Natural killer cell treated with Interleukin-12 subunit alpha and Interleukin-12 subunit beta and Interleukin-15 and Interleukin-18, amount 100 ng/mL, for 72 hours (primary cell): Measurements from ENCODE around the gene SLC35D1. TPM values are rescaled to one million over a fixed set of nuclear protein-coding genes. Genes with fewer than 3 reads are reported as not detected.

Experiments
- ATAC-seq, 2 donors: fragments of 150-1000 bp; cut with Tn5 transposase in 1 of 2; sonication (Bioruptor Pico), chemical (Tn5 transposase) in 1 of 2; 2 replicates each; pipeline ENCODE4 v1.10.0; 2021
- DNase-seq: peaks from one replicate; pipeline ENCODE4 v3.0.0; 2022; ENCODE audit warnings: low spot score
- H3K27ac Mint-ChIP-seq, 2 donors: 1 replicate in 1 of 2; 2 replicates in 1 of 2; pipeline ENCODE4 v1.8.0; 2022; ENCODE audit warnings: mixed read lengths in 2 of 2, mild to moderate bottlenecking in 1 of 2, moderate library complexity in 1 of 2
- H3K27me3 Mint-ChIP-seq, 2 donors: 1 replicate in 1 of 2; 2 replicates in 1 of 2; pipeline ENCODE4 v1.8.0; 2022; ENCODE audit warnings: mixed read lengths in 2 of 2
- H3K36me3 Mint-ChIP-seq: one replicate; pipeline ENCODE4 v1.8.0; 2022; ENCODE audit warnings: mixed read lengths
- H3K4me1 Mint-ChIP-seq, 2 donors: 1 replicate in 1 of 2; 2 replicates in 1 of 2; pipeline ENCODE4 v1.8.0; 2022; ENCODE audit warnings: low read depth in 2 of 2, mixed read lengths in 2 of 2, mild to moderate bottlenecking in 1 of 2
- H3K4me3 Mint-ChIP-seq: one replicate; pipeline ENCODE4 v1.8.0; 2022; ENCODE audit warnings: mixed read lengths
- H3K9me3 Mint-ChIP-seq: 2 replicates; pipeline ENCODE4 v1.8.0; 2022; ENCODE audit warnings: mixed read lengths
- total RNA-seq, 2 donors: library from RNA; stranded (reverse); gene quantifications; one replicate each; pipeline ENCODE4 v1.2.3, GENCODE V29; 2022

Gene SLC35D1
- total RNA-seq, 2 donors from 2014 or later: 26.6 to 28.2 TPM

GRCh38 chr1:67031121-67031858, 22.7 kb downstream of the SLC35D1 start:
- Mint-ChIP-seq H3K4me1 (peaks cover 0 to 2% of the 10 kb centered on the region in 2 donors), H3K27me3 (no peaks in the 10 kb centered on the region), H3K27ac (no peak overlapping the region), H3K36me3 (peaks cover 33% of the 10 kb centered on the region), H3K4me3 (no peak overlapping the region), H3K9me3 (no peaks in the 10 kb centered on the region)
- ATAC-seq (no peak), DNase-seq (no peak)

- H3K27ac Mint-ChIP-seq: no peak overlapping the region
- H3K27me3 Mint-ChIP-seq: no peaks in the 10 kb centered on the region
- no peaks in the 10 kb centered on the region for H3K9me3 Mint-ChIP-seq
- H3K36me3 Mint-ChIP-seq: peaks cover 16% of the 10 kb centered on the region
- no peak overlapping the region for H3K4me3 Mint-ChIP-seq
- H3K4me1 Mint-ChIP-seq: peaks cover 0 to 2% of the 10 kb centered on the region in 2 donors
- DNase-seq (no peak), ATAC-seq (no peak)
Observed at GRCh38 chr1:67029472-67029871, 24.5 kb downstream of the SLC35D1 start.

GRCh38 chr1:67020765-67021164, 33.2 kb downstream of the SLC35D1 start:
- ATAC-seq (no peak), DNase-seq (no peak)
- Mint-ChIP-seq H3K4me3 (no peak overlapping the region), H3K27me3 (no peaks in the 10 kb centered on the region), H3K4me1 (peaks cover 0 to 3% of the 10 kb centered on the region in 2 donors), H3K27ac (no peak overlapping the region), H3K36me3 (peaks cover 21% of the 10 kb centered on the region), H3K9me3 (no peaks in the 10 kb centered on the region)

GRCh38 chr1:67020304-67020703, 33.6 kb downstream of the SLC35D1 start:
- H3K27me3 Mint-ChIP-seq: no peaks in the 10 kb centered on the region
- no peak for ATAC-seq

GRCh38 chr1:67019600-67020136, 34.3 kb downstream of the SLC35D1 start:
- H3K9me3 Mint-ChIP-seq: no peaks in the 10 kb centered on the region
- no peaks in the 10 kb centered on the region for H3K27me3 Mint-ChIP-seq
- peaks cover 0 to 3% of the 10 kb centered on the region in 2 donors for H3K4me1 Mint-ChIP-seq
- no peak for DNase-seq
- ATAC-seq: no peak
- H3K4me3 Mint-ChIP-seq: no peak overlapping the region
- H3K27ac Mint-ChIP-seq: no peak overlapping the region
- H3K36me3 Mint-ChIP-seq: peaks cover 21% of the 10 kb centered on the region

More at GRCh38 chr1:67020304-67020703, 33.6 kb downstream of the SLC35D1 start:
- peaks cover 21% of the 10 kb centered on the region for H3K36me3 Mint-ChIP-seq
- no peak for DNase-seq
- H3K4me1 Mint-ChIP-seq: peaks cover 0 to 3% of the 10 kb centered on the region in 2 donors
- no peak overlapping the region for H3K4me3 Mint-ChIP-seq
- H3K27ac Mint-ChIP-seq: no peak overlapping the region
- H3K9me3 Mint-ChIP-seq: no peaks in the 10 kb centered on the region

GRCh38 chr1:67019121-67019520, 34.8 kb downstream of the SLC35D1 start:
- H3K4me1 Mint-ChIP-seq: peaks cover 1 to 3% of the 10 kb centered on the region in 2 donors
- no peak overlapping the region for H3K27ac Mint-ChIP-seq
- no peak overlapping the region for H3K4me3 Mint-ChIP-seq
- ATAC-seq: no peak
- H3K9me3 Mint-ChIP-seq: no peaks in the 10 kb centered on the region
- H3K36me3 Mint-ChIP-seq: peaks cover 21% of the 10 kb centered on the region
- H3K27me3 Mint-ChIP-seq: no peaks in the 10 kb centered on the region
- no peak for DNase-seq

GRCh38 chr1:67018574-67018973, 35.4 kb downstream of the SLC35D1 start:
- no peak for ATAC-seq
- peaks cover 21% of the 10 kb centered on the region for H3K36me3 Mint-ChIP-seq
- no peaks in the 10 kb centered on the region for H3K9me3 Mint-ChIP-seq
- no peaks in the 10 kb centered on the region for H3K27me3 Mint-ChIP-seq
- no peak overlapping the region for H3K27ac Mint-ChIP-seq
- no peak overlapping the region for H3K4me3 Mint-ChIP-seq
- H3K4me1 Mint-ChIP-seq: peaks cover 5 to 7% of the 10 kb centered on the region in 2 donors
- DNase-seq: no peak

DNA sequence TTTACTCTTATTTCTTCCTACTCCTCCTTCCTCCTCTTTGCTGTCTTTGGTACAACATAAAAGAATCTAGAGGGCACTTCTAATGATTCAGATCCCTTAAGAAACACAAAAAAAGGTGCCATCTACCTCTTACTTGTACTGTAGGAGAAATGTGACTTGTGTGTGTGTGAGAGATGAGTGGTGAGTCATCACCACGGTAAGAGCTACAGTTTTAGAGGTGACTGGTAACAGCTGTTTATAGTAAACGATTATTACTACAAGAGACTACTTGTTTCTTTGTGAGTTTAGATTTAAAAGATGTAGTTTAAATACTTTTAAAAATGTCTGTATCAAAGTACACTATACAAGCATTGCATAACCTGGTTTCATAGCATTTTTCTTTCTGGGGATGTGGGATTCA, 40.4 kb downstream of the SLC35D1 start:
- no peak for DNase-seq
- no peak overlapping the region for H3K27ac Mint-ChIP-seq
- no peak for ATAC-seq
- peaks cover 8 to 13% of the 10 kb centered on the region in 2 donors for H3K4me1 Mint-ChIP-seq
- no peak overlapping the region for H3K4me3 Mint-ChIP-seq
- peaks cover 27% of the 10 kb centered on the region for H3K36me3 Mint-ChIP-seq
- H3K27me3 Mint-ChIP-seq: no peaks in the 10 kb centered on the region
- H3K9me3 Mint-ChIP-seq: no peaks in the 10 kb centered on the region

- no peak for ATAC-seq
- H3K4me1 Mint-ChIP-seq: peaks cover 8 to 13% of the 10 kb centered on the region in 2 donors
- H3K27me3 Mint-ChIP-seq: no peaks in the 10 kb centered on the region
- H3K27ac Mint-ChIP-seq: no peak overlapping the region
- no peaks in the 10 kb centered on the region for H3K9me3 Mint-ChIP-seq
- no peak overlapping the region for H3K4me3 Mint-ChIP-seq
- no peak for DNase-seq
- H3K36me3 Mint-ChIP-seq: peaks cover 27% of the 10 kb centered on the region
Observed at GRCh38 chr1:67009792-67010191, 44.2 kb downstream of the SLC35D1 start.

- Mint-ChIP-seq H3K4me3 (no peak overlapping the region), H3K4me1 (peaks cover 6 to 11% of the 10 kb centered on the region in 2 donors), H3K9me3 (no peaks in the 10 kb centered on the region), H3K27me3 (no peaks in the 10 kb centered on the region), H3K36me3 (peaks cover 25% of the 10 kb centered on the region), H3K27ac (no peak overlapping the region)
- DNase-seq: no peak
- ATAC-seq: no peak
Observed at GRCh38 chr1:67005068-67005467, 48.9 kb downstream of the SLC35D1 start.

DNA sequence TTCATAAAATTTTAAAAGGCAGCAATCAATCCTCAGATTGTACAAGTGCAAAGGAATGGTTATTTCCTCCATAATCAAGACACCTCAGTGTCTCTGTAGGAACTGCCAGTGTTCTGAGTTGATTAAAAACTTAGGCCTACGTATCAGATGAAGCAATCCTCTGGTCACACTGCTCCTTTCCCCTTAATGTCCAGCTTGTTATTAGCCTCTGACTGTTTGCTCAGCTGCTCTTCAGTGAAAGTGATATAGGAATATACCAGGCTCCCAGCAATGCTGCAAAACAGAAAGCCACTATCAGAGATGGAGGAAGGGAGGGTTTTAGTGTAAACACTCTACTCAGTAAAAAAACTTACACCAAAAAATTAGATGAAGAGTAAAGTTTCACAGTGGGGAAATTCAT, 49.8 kb downstream of the SLC35D1 start:
- Mint-ChIP-seq H3K9me3 (no peaks in the 10 kb centered on the region), H3K36me3 (peaks cover 16% of the 10 kb centered on the region), H3K27me3 (no peaks in the 10 kb centered on the region), H3K27ac (no peak overlapping the region), H3K4me3 (no peak overlapping the region), H3K4me1 (peaks cover 3 to 7% of the 10 kb centered on the region in 2 donors)
- no peak for DNase-seq
- ATAC-seq: no peak

DNA sequence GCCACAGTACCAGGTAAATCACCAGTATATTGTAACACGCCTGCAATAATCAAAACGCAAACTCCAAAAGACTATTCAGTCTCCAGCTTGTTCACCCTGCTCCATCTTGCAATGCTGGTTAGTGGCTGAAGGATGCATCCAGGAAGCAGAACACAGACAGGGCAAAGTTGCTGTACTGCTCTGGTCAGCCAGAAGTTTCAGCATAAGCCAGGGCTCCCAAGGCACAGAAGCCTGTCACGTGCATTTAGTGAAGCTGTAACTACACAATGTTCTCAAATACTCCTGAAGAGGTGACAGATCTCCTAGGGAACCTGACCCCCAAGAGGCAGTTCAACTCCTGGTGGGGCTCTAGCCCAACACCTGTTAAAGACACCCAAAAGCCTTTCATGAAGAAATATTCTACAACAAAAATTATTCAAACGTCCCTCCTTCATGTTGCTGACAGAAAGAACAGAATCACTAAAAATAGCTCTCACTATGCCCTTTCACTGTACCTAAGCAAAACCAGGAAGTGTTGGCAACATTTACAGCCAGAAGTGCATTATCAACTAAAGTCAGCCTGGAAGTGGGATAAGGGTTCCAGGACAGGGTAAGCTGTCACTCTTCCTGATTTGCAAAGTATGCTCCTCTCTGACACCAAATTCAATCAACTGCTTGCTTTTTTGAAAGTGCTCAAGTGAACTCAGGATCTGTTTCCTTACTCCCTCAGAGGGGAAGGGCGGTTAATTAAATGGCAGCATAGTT, 52.1 kb downstream of the SLC35D1 start:
- Mint-ChIP-seq H3K9me3 (no peaks in the 10 kb centered on the region), H3K27ac (no peak overlapping the region), H3K27me3 (no peaks in the 10 kb centered on the region), H3K4me1 (peaks cover 6 to 14% of the 10 kb centered on the region in 2 donors), H3K4me3 (no peak overlapping the region), H3K36me3 (peaks cover 11% of the 10 kb centered on the region)
- DNase-seq: no peak
- ATAC-seq: no peak

DNA sequence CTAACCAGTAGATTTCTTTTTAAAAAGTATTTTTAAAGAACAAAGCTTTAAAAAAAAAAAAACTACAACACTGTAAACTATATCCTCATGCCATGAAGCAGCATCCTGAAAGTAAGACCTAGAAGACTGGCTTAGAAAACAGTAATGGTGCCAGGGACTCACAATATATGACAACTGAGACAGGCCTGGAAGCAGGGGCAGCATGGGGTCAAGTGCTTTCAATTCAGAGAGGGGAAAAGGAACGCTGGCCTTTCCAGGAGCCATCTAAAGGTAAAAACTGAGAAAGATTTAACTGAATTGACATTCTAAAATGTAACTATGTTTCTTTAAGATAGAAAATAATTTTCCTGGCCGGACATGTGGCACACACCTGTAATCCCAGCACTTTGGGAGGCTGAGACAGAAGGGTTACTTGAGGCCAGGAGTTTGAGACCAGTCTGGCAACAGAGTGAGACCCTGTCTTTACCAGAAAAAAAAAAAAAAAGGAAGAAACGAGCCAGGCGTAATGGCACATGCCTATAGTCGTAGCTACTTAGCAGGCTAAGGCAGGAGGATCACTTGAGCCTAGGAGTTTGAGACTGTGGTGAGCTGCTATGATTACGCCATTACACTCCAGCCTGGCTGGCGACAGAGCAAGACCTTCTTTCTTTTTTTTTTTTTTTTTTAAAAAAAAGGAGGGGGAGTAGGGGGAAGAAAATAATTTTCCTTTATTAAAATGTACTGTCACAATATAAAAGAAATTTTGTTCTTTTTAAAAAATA, 54.1 kb downstream of the SLC35D1 start:
- Mint-ChIP-seq H3K27ac (no peak overlapping the region), H3K27me3 (no peaks in the 10 kb centered on the region), H3K4me3 (no peak overlapping the region), H3K4me1 (peaks cover 13 to 18% of the 10 kb centered on the region in 2 donors), H3K36me3 (peaks cover 16% of the 10 kb centered on the region), H3K9me3 (no peaks in the 10 kb centered on the region)
- DNase-seq (no peak), ATAC-seq (no peak)
